Measurements from ENCODE around the gene OTUD3.

The OTUD3 gene

DNA sequence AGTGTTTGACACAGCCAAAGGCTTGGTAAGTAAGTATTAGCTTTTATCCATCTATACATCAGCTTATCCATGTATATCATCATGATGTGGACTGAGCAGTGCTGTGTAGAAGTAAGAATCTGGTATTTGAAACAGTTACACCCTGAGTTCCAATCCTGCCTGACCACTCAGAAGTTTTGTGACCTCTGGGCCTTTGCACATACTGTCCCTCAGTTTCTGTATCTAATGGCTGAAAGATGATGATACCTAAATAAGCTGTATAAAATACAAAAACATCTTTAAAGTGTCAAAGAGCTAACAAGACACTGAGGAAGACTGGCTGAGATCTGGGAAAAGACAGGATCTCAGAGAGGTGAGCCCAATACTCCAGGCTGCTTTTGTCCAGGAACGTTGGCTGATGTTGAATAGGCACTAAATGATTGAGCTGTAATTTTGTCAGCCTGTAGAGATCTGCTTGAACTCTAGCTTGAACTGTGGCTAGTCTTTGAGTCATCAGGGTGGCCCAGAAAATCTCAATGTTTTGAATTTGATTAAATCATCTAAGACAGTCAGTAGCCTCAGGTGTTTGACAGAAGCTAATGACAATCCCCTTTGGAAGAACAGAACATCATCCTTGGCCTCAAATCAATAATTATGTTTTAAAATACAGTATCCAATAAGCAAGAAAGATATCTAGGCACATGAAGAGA is 20.2 kb upstream of the OTUD3 start:
- H3K4me1 ChIP-seq (ENCODE audit: insufficient read depth, low read length, poor library complexity, severe bottlenecking): no peaks in the 10 kb centered on the region
- H3K4me3 ChIP-seq (ENCODE audit: low read length, poor library complexity, severe bottlenecking): no peak overlapping the region

DNA sequence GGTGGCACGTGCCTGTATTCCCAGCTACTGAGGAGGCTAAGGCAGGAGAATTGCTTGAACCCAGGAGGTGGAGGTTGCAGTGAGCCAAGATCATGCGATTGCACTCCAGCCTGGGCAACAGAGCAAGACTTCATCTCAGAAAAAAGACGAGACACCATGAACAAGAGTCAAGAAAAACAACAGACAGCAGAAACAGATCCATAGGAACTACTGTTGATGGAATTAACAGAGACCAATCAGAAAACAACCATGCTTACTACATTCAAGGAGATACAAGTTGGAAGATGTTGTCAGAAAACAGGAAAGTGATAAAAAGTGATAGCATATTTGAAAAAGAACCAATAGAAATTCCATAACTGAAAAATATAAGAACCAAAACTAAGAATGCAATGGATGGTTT is 19.3 kb upstream of the OTUD3 start:
- Histone ChIP-seq H2AFZ (ENCODE audit: low read length) (no peak overlapping the region), H3F3A (ENCODE audit: low read depth) (no peaks in the 10 kb centered on the region)

More for the DNA sequence above, 20.2 kb upstream of the OTUD3 start:
- no peaks in the 10 kb centered on the region for H3K36me3 ChIP-seq (ENCODE audit: insufficient read depth, low read length)
- H3K9ac ChIP-seq (ENCODE audit: low read depth, low read length, poor library complexity, severe bottlenecking): no peak overlapping the region
- peaks cover 2% of the 10 kb centered on the region; the same call in 1 of the 2 replicates for H3K9me3 ChIP-seq (ENCODE audit: insufficient read depth, low read depth, low read length)
- no peaks in the 10 kb centered on the region for H4K20me1 ChIP-seq (ENCODE audit: insufficient read depth, low read length, poor library complexity, severe bottlenecking)
- H3F3A ChIP-seq (ENCODE audit: low read depth): no peaks in the 10 kb centered on the region
- H3K79me2 ChIP-seq (ENCODE audit: insufficient read depth, low read length): no peaks in the 10 kb centered on the region
- no peaks in the 10 kb centered on the region for H3K27me3 ChIP-seq (ENCODE audit: insufficient read depth, low read length, poor library complexity, severe bottlenecking)
- H3K9me2 ChIP-seq (replicated peaks; ENCODE audit: low read depth, low read length): no peaks in the 10 kb centered on the region
- no peak overlapping the region for H3K4me2 ChIP-seq (ENCODE audit: low read depth, low read length, poor library complexity, severe bottlenecking)
- H2AFZ ChIP-seq (ENCODE audit: low read length): no peak overlapping the region
- no peak for TF ChIP-seq EZH2phosphoT487 (IDR thresholded peaks at IDR 0.05; ENCODE audit: borderline replicate concordance)
- TF ChIP-seq, protein P1, sequence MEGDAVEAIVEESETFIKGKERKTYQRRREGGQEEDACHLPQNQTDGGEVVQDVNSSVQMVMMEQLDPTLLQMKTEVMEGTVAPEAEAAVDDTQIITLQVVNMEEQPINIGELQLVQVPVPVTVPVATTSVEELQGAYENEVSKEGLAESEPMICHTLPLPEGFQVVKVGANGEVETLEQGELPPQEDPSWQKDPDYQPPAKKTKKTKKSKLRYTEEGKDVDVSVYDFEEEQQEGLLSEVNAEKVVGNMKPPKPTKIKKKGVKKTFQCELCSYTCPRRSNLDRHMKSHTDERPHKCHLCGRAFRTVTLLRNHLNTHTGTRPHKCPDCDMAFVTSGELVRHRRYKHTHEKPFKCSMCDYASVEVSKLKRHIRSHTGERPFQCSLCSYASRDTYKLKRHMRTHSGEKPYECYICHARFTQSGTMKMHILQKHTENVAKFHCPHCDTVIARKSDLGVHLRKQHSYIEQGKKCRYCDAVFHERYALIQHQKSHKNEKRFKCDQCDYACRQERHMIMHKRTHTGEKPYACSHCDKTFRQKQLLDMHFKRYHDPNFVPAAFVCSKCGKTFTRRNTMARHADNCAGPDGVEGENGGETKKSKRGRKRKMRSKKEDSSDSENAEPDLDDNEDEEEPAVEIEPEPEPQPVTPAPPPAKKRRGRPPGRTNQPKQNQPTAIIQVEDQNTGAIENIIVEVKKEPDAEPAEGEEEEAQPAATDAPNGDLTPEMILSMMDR (conservative IDR thresholded peaks at IDR 0.05; ENCODE audit: low read length): no peak

DNA sequence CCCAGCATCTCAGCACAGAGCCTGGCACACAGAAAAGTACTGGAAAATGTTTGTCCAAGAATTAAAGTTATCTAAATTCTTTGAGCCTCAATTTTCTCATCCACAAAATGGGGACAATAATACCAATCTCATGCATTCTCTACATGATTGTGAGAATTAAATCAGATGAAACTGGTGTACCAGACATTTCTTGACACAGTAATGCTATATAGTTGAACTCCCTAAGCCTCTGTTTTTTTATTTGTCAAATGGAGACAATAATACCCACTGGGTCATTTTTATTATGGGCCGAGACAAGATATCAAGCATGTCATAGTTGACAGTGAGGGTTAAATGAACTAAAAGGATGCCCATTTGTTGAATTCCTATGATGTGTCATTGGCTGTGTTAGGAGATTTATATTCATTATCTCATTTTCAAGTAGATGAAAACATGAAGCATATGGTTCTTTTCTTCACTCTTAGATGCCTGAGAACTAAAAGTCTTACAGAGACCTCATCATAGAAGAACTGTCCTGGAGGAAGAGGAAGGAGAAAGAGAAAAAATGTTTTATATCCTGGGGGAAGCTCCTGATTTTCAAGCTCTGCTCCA is 17.5 kb upstream of the OTUD3 start:
- Histone ChIP-seq H3K4me1 (ENCODE audit: insufficient read depth, low read length, poor library complexity, severe bottlenecking) (no peaks in the 10 kb centered on the region), H3K27me3 (ENCODE audit: insufficient read depth, low read length, poor library complexity, severe bottlenecking) (no peaks in the 10 kb centered on the region), H3K9me2 (replicated peaks; ENCODE audit: low read depth, low read length) (no peaks in the 10 kb centered on the region), H3K4me3 (ENCODE audit: low read length, poor library complexity, severe bottlenecking) (no peak overlapping the region), H3K79me2 (ENCODE audit: insufficient read depth, low read length) (no peaks in the 10 kb centered on the region), H3F3A (ENCODE audit: low read depth) (no peaks in the 10 kb centered on the region), H4K20me1 (ENCODE audit: insufficient read depth, low read length, poor library complexity, severe bottlenecking) (no peaks in the 10 kb centered on the region), H3K9me3 (ENCODE audit: insufficient read depth, low read depth, low read length) (peaks cover 2% of the 10 kb centered on the region; the same call in 1 of the 2 replicates), H2AFZ (ENCODE audit: low read length) (no peak overlapping the region), H3K9ac (ENCODE audit: low read depth, low read length, poor library complexity, severe bottlenecking) (no peak overlapping the region), H3K36me3 (ENCODE audit: insufficient read depth, low read length) (no peaks in the 10 kb centered on the region), H3K4me2 (ENCODE audit: low read depth, low read length, poor library complexity, severe bottlenecking) (no peak overlapping the region)
- TF ChIP-seq EZH2phosphoT487 (IDR thresholded peaks at IDR 0.05; ENCODE audit: borderline replicate concordance): no peak
- TF ChIP-seq, protein P1 (conservative IDR thresholded peaks at IDR 0.05; ENCODE audit: low read length): no peak

More for the DNA sequence above, 19.3 kb upstream of the OTUD3 start:
- no peak for TF ChIP-seq EZH2phosphoT487 (IDR thresholded peaks at IDR 0.05; ENCODE audit: borderline replicate concordance)
- TF ChIP-seq, protein P1 (conservative IDR thresholded peaks at IDR 0.05; ENCODE audit: low read length): no peak
- Histone ChIP-seq H3K79me2 (ENCODE audit: insufficient read depth, low read length) (no peaks in the 10 kb centered on the region), H3K4me2 (ENCODE audit: low read depth, low read length, poor library complexity, severe bottlenecking) (no peak overlapping the region), H3K9ac (ENCODE audit: low read depth, low read length, poor library complexity, severe bottlenecking) (no peak overlapping the region), H3K9me3 (ENCODE audit: insufficient read depth, low read depth, low read length) (peaks cover 2% of the 10 kb centered on the region; the same call in 1 of the 2 replicates), H3K27me3 (ENCODE audit: insufficient read depth, low read length, poor library complexity, severe bottlenecking) (no peaks in the 10 kb centered on the region), H3K4me1 (ENCODE audit: insufficient read depth, low read length, poor library complexity, severe bottlenecking) (no peaks in the 10 kb centered on the region), H3K9me2 (replicated peaks; ENCODE audit: low read depth, low read length) (no peaks in the 10 kb centered on the region), H4K20me1 (ENCODE audit: insufficient read depth, low read length, poor library complexity, severe bottlenecking) (no peaks in the 10 kb centered on the region), H3K4me3 (ENCODE audit: low read length, poor library complexity, severe bottlenecking) (no peak overlapping the region), H3K36me3 (ENCODE audit: insufficient read depth, low read length) (no peaks in the 10 kb centered on the region)

Measured in Loucy (cell line).